SHP77 treated with DMSO at 0.1 percent for 48 hours (cell line): ENCODE results near the gene BCKDHA.
"Not testable (repeated sequence)": the region's sequence is repeated elsewhere in the genome, so short reads cannot be mapped to it uniquely, and the experiment has no call there.

ENCODE experiments used
- DNase-seq: peaks from one replicate; lab custom pipeline; 2025; lab: John Stamatoyannopoulos, UW

Gene BCKDHA

GRCh38 chr19:41426116-41426841 is 28.7 kb downstream of the BCKDHA start:
- no peak for DNase-seq

GRCh38 chr19:41426952-41427646 is 29.5 kb downstream of the BCKDHA start, which contains the start of gene B3GNT8:
Gene B3GNT8 (minus strand): TSS chr19:41427374. CDS start chr19:41426778, 596 bp downstream.
- DNase-seq, result peak; percentile 25

GRCh38 chr19:41427647-41428480 is 30.2 kb downstream of the BCKDHA start:
- peak; percentile 24 for DNase-seq

GRCh38 chr19:41428481-41428859 is 30.9 kb downstream of the BCKDHA start:
- DNase-seq, result no peak

GRCh38 chr19:41430922-41431321 is 33.3 kb downstream of the BCKDHA start:
- DNase-seq, result no peak

GRCh38 chr19:41431426-41432386 is 34.1 kb downstream of the BCKDHA start:
- no peak for DNase-seq

- no peak for DNase-seq
Measured at GRCh38 chr19:41433171-41433570, 35.6 kb downstream of the BCKDHA start.

GRCh38 chr19:41434450-41434849 is 36.8 kb downstream of the BCKDHA start:
- no peak for DNase-seq

GRCh38 chr19:41435376-41435775 is 37.8 kb downstream of the BCKDHA start:
- DNase-seq, result not testable (repeated sequence)

- DNase-seq, result no peak
Measured at GRCh38 chr19:41435936-41436673, 38.5 kb downstream of the BCKDHA start.

- DNase-seq, result no peak
Measured at GRCh38 chr19:41436674-41436951, 39.0 kb downstream of the BCKDHA start.

GRCh38 chr19:41437944-41438574 is 40.4 kb downstream of the BCKDHA start:
- DNase-seq, result no peak

GRCh38 chr19:41439441-41440222 is 42.0 kb downstream of the BCKDHA start, which contains the start of gene DMAC2:
Gene DMAC2 (minus strand): TSS chr19:41439912. CDS start chr19:41439899, 13 bp downstream.
- peak; percentile 97 for DNase-seq

GRCh38 chr19:41441321-41441945 is 43.8 kb downstream of the BCKDHA start:
- no peak for DNase-seq

GRCh38 chr19:41442473-41443355 is 45.1 kb downstream of the BCKDHA start, which contains the start of gene ERICH4:
Gene ERICH4 (plus strand): TSS chr19:41443156. CDS start chr19:41443170, 14 bp downstream.
- no peak for DNase-seq

- DNase-seq, result no peak
Measured at GRCh38 chr19:41443813-41444455, 46.3 kb downstream of the BCKDHA start.

GRCh38 chr19:41445575-41445974 is 48.0 kb downstream of the BCKDHA start:
- DNase-seq, result no peak
